IMR-90 (cell line): ENCODE measurements around the gene VIPR2. TPM values are rescaled to one million over a fixed set of nuclear protein-coding genes. Genes with fewer than 3 reads are reported as not detected.
A peak's percentile ranks its signal among the peaks of the same experiment; 100 is the strongest.

ENCODE experiments used
- ATAC-seq: fragments of 200-7000 bp; cut with Tn5 transposase; 2 replicates; pipeline ENCODE4 v1.9.1; 2020; ENCODE audit warnings: low read depth, mild to moderate bottlenecking, moderate library complexity
- BruUV-seq: library from RNA; stranded (reverse); fragments of 400-500 nt; replicated peaks from 2 replicates; lab custom pipeline; 2021; lab: Mats Ljungman, UMichigan
- CTCF ChIA-PET: fragments of 300-600 bp; formaldehyde crosslinking; extraction: SDS; loops from one replicate; lab custom pipeline; 2021; ENCODE audit warnings: antibody characterized with exemption; lab: Yijun Ruan, JAX
- POLR2A ChIA-PET: fragments of 300-600 bp; sonication (Branson Sonifier 250); formaldehyde crosslinking; loops from one replicate; lab custom pipeline; 2022; ENCODE audit warnings: antibody characterized with exemption; ENCODE audit not compliant: unreplicated experiment; lab: Charles Lee
- DNase-seq: peaks from one replicate; pipeline ENCODE4 v3.0.0; 2013
- H2AFZ ChIP-seq: replicated peaks from 2 replicates; pipeline ENCODE3; 2013; ENCODE audit warnings: low read length, mild to moderate bottlenecking; ENCODE audit not compliant: poor library complexity
- H2AK5ac ChIP-seq: 2 replicates; pipeline ENCODE4 v1.6.1; 2013; ENCODE audit warnings: low read depth, low read length, inconsistent platforms
- H2AK9ac ChIP-seq: replicated peaks from 2 replicates; pipeline ENCODE3; 2013; ENCODE audit warnings: mild to moderate bottlenecking, low read depth, low read length, moderate library complexity; ENCODE audit not compliant: poor library complexity
- H2BK120ac ChIP-seq: 2 replicates; pipeline ENCODE4 v1.6.1; 2013; ENCODE audit warnings: low read depth, low read length, inconsistent platforms
- H2BK15ac ChIP-seq: 3 replicates; pipeline ENCODE4 v1.6.1; 2013; ENCODE audit warnings: low read depth, low read length, inconsistent platforms
- H2BK20ac ChIP-seq: 2 replicates; pipeline ENCODE4 v1.6.1; 2013; ENCODE audit warnings: low read depth, mild to moderate bottlenecking, inconsistent platforms, low read length, moderate library complexity
- H2BK5ac ChIP-seq: 2 replicates; pipeline ENCODE4 v1.6.1; 2013; ENCODE audit warnings: mild to moderate bottlenecking, low read depth, low read length, inconsistent platforms; ENCODE audit not compliant: poor library complexity, severe bottlenecking
- H3K14ac ChIP-seq: replicated peaks from 2 replicates; pipeline ENCODE4 v1.6.1; 2013; ENCODE audit warnings: low read depth, low read length, inconsistent platforms
- H3K18ac ChIP-seq: 2 replicates; pipeline ENCODE4 v1.6.1; 2013; ENCODE audit warnings: low read depth, low read length, control low read depth
- H3K23ac ChIP-seq: 2 replicates; pipeline ENCODE4 v1.6.1; 2013; ENCODE audit warnings: low read depth, low read length, inconsistent platforms
- H3K27ac ChIP-seq: 2 replicates; pipeline ENCODE4 v1.5.1; 2013; ENCODE audit warnings: mild to moderate bottlenecking, control low read depth, low read length; ENCODE audit not compliant: insufficient read depth
- H3K27me3 ChIP-seq: 2 replicates; pipeline ENCODE4 v1.6.1; 2013; ENCODE audit warnings: low read length; ENCODE audit not compliant: control insufficient read depth, insufficient read depth
- H3K36me3 ChIP-seq: 2 replicates; pipeline ENCODE4 v1.6.1; 2013; ENCODE audit warnings: low read length, mixed read lengths; ENCODE audit not compliant: control insufficient read depth, insufficient read depth
- H3K4ac ChIP-seq: 2 replicates; pipeline ENCODE4 v1.6.1; 2013; ENCODE audit warnings: low read depth, low read length, inconsistent platforms
- H3K4me1 ChIP-seq: 2 replicates; pipeline ENCODE4 v1.6.1; 2013; ENCODE audit warnings: low read length, mixed read lengths; ENCODE audit not compliant: control insufficient read depth, insufficient read depth
- H3K4me2 ChIP-seq: 2 replicates; pipeline ENCODE4 v1.6.1; 2013; ENCODE audit warnings: low read depth, mild to moderate bottlenecking, control low read depth, low read length, moderate library complexity
- H3K4me3 ChIP-seq: 2 replicates; pipeline ENCODE4 v1.5.1; 2013; ENCODE audit warnings: low read depth, mild to moderate bottlenecking, control low read depth, low read length, moderate library complexity; ENCODE audit not compliant: insufficient read depth
- H3K56ac ChIP-seq: 2 replicates; pipeline ENCODE4 v1.6.1; 2013; ENCODE audit warnings: low read length, inconsistent platforms; ENCODE audit not compliant: insufficient read depth; ENCODE audit errors: extremely low read depth
- H3K79me1 ChIP-seq, 2 experiments: 2 replicates each; pipeline ENCODE4 v1.6.1; 2013; ENCODE audit warnings: low read length in 2 of 2, inconsistent platforms in 1 of 2, low read depth in 1 of 2
- H3K9ac ChIP-seq: 2 replicates; pipeline ENCODE4 v1.6.1; 2013; ENCODE audit warnings: low read depth, low read length, control low read depth
- H3K9me1 ChIP-seq: 2 replicates; pipeline ENCODE4 v1.6.1; 2013; ENCODE audit warnings: low read length, inconsistent platforms; ENCODE audit not compliant: insufficient read depth
- H3K9me3 ChIP-seq: 2 replicates; pipeline ENCODE4 v1.6.1; 2013; ENCODE audit warnings: low read length; ENCODE audit not compliant: control insufficient read depth, insufficient read depth
- H4K20me1 ChIP-seq: 2 replicates; pipeline ENCODE4 v1.6.1; 2013; ENCODE audit warnings: low read length, inconsistent platforms; ENCODE audit not compliant: insufficient read depth
- H4K5ac ChIP-seq: 2 replicates; pipeline ENCODE4 v1.6.1; 2013; ENCODE audit warnings: mild to moderate bottlenecking, low read depth, low read length, control low read depth
- H4K8ac ChIP-seq, 2 experiments: 2 replicates each; pipeline ENCODE4 v1.6.1; 2013; ENCODE audit warnings: low read depth in 2 of 2, low read length in 2 of 2, control low read depth in 1 of 2, inconsistent platforms in 1 of 2
- H4K91ac ChIP-seq: 2 replicates; pipeline ENCODE4 v1.6.1; 2013; ENCODE audit warnings: low read depth, low read length, inconsistent platforms; ENCODE audit not compliant: insufficient read depth
- BHLHE40 ChIP-seq: fragments of 150-350 bp; IDR thresholded peaks from 2 replicates; pipeline ENCODE4 v1.6.1; 2016; ENCODE audit warnings: mild to moderate bottlenecking, low read depth, low read length
- CEBPB ChIP-seq: IDR thresholded peaks from 2 replicates; pipeline ENCODE4 v1.6.1; 2012; ENCODE audit warnings: low read depth, low read length, improper control_type of control experiment
- CHD1 ChIP-seq: IDR thresholded peaks from 2 replicates; pipeline ENCODE4 v1.6.1; 2012; ENCODE audit warnings: low read depth, low read length, improper control_type of control experiment
- ELK1 ChIP-seq: fragments of 150-350 bp; IDR thresholded peaks from 2 replicates; pipeline ENCODE4 v1.6.1; 2016; ENCODE audit warnings: low read depth, mild to moderate bottlenecking, low read length, moderate library complexity, borderline replicate concordance
- FOS ChIP-seq: fragments of 150-350 bp; IDR thresholded peaks from 2 replicates; pipeline ENCODE4 v1.6.1; 2016; ENCODE audit warnings: low read depth, low read length
- MAFK ChIP-seq: IDR thresholded peaks from 2 replicates; pipeline ENCODE4 v1.6.1; 2012; ENCODE audit warnings: low read depth, low read length, improper control_type of control experiment
- MAZ ChIP-seq: IDR thresholded peaks from 2 replicates; pipeline ENCODE4 v1.6.1; 2012; ENCODE audit warnings: low read depth, mild to moderate bottlenecking, low read length, improper control_type of control experiment, moderate library complexity, borderline replicate concordance
- MXI1 ChIP-seq: IDR thresholded peaks from 2 replicates; pipeline ENCODE4 v1.6.1; 2012; ENCODE audit warnings: low read depth, mild to moderate bottlenecking, low read length, moderate library complexity, borderline replicate concordance
- NFE2L2 ChIP-seq: fragments of 150-350 bp; IDR thresholded peaks from 2 replicates; pipeline ENCODE4 v1.6.1; 2016; ENCODE audit warnings: low read depth, mild to moderate bottlenecking, low read length
- POLR2A ChIP-seq: IDR thresholded peaks from 2 replicates; pipeline ENCODE4 v1.6.1; 2012; ENCODE audit warnings: mild to moderate bottlenecking, low read depth, low read length
- RAD21 ChIP-seq: IDR thresholded peaks from 2 replicates; pipeline ENCODE4 v1.6.1; 2012; ENCODE audit warnings: low read length, improper control_type of control experiment
- RCOR1 ChIP-seq: IDR thresholded peaks from 2 replicates; pipeline ENCODE4 v1.6.1; 2012; ENCODE audit warnings: mild to moderate bottlenecking, low read length, improper control_type of control experiment; ENCODE audit not compliant: insufficient replicate concordance
- RFX5 ChIP-seq: IDR thresholded peaks from 2 replicates; pipeline ENCODE4 v1.8.0; 2012; ENCODE audit warnings: low read depth, mild to moderate bottlenecking, low read length, moderate library complexity
- WGBS, 2 experiments: methylation state at CpG; one replicate each; pipeline versions ENCODE4 v1.1.5 to v1.1.7; 2013; ENCODE audit warnings: missing lambda C conversion rate in 2 of 2; ENCODE audit not compliant: insufficient read length in 1 of 2; ENCODE audit errors: extremely low coverage in 2 of 2; 5-methylcytosine and 5-hydroxymethylcytosine counted together
- dilution Hi-C: fragments of 300-500 bp; cut with HindIII; formaldehyde crosslinking; loops from one replicate; pipeline ENCODE4 v1.14.3; 2018; ENCODE audit warnings: low sequenced_read_pairs; ENCODE audit not compliant: unreplicated experiment
- in situ Hi-C: fragments of 300-500 bp; cut with MboI; formaldehyde crosslinking; loops from 3 replicates; pipeline ENCODE4 v1.14.3; 2019; ENCODE audit warnings: low sequenced_read_pairs, inconsistent platforms, mixed read lengths
- intact Hi-C: fragments of 100-400 bp; cut with micrococcal nuclease; formaldehyde crosslinking; loops from 2 replicates; pipeline ENCODE4 v1.10.0; 2022
- polyA plus RNA-seq, 3 experiments: library from polyadenylated mRNA; depleted of rRNA; stranded (reverse); fragments of >200 nt; gene quantifications; 2 replicates each; pipeline ENCODE4 v1.2.3, GENCODE V29; 2012; ENCODE audit warnings: low replicate concordance in 1 of 3
- total RNA-seq: library from RNA; depleted of rRNA; stranded (reverse); fragments of >200 nt; gene quantifications from 2 replicates; pipeline ENCODE4 v1.2.3, GENCODE V29; 2012
- TF ChIP-seq, protein P1 (sequence below): conservative IDR thresholded peaks from 2 replicates; pipeline ENCODE4 v1.5.1; 2012; ENCODE audit warnings: mild to moderate bottlenecking, low read depth, low read length, improper control_type of control experiment
- TF ChIP-seq, protein P2 (sequence below): fragments of 150-350 bp; IDR thresholded peaks from 2 replicates; pipeline ENCODE4 v1.6.1; 2017; ENCODE audit warnings: mild to moderate bottlenecking, antibody characterized with exemption, low read length, low read depth

VIPR2 gene
- total and polyA plus RNA-seq, 2 of the 4 experiments (the other 2 are of a cell fraction) = not detected

- no peaks in the 10 kb centered on the region for H3K4me1 ChIP-seq
- H3K4me3 ChIP-seq = no peak overlapping the region
- no peak overlapping the region for H3K4ac ChIP-seq
- H3K14ac ChIP-seq = no peak overlapping the region
- no peak overlapping the region for H2AK9ac ChIP-seq
- peaks cover 63% of the 10 kb centered on the region for H3K9me3 ChIP-seq
- H2BK120ac ChIP-seq = no peak overlapping the region
- ChIA-PET CTCF (no interaction called here), POLR2A (no interaction called here)
- H2BK20ac ChIP-seq = no peak overlapping the region
- DNase-seq (no peak), ATAC-seq (peak; percentile 63; the same call in 1 of the 2 replicates)
- BruUV-seq = no TSS peak
- H4K5ac ChIP-seq = no peak overlapping the region
- H3K4me2 ChIP-seq = no peak overlapping the region
- H2BK5ac ChIP-seq = no peak overlapping the region
- H3K9me1 ChIP-seq = no peaks in the 10 kb centered on the region
- H3K23ac ChIP-seq = no peak overlapping the region
- H3K27ac ChIP-seq = no peak overlapping the region; the same call in 1 of the 2 replicates
- H3K9ac ChIP-seq = no peak overlapping the region
- H2AFZ ChIP-seq = no peak overlapping the region
- dilution Hi-C loops (no loop called here), in situ Hi-C loops (no loop called here), intact Hi-C loops (no loop called here)
- H2AK5ac ChIP-seq = no peak overlapping the region
- no peaks in the 10 kb centered on the region for H3K27me3 ChIP-seq
- no peak overlapping the region for H4K91ac ChIP-seq
- H2BK15ac ChIP-seq = no peak overlapping the region
- 32% methylated on average over 9 of the region's 22 CpGs; no CpG with 5 or more reads in 1 of the 2 experiments for WGBS, 2 experiments
- no peaks in the 10 kb centered on the region for H3K79me1 ChIP-seq
- H3K56ac ChIP-seq = no peak overlapping the region
- H4K20me1 ChIP-seq = no peaks in the 10 kb centered on the region
- H3K18ac ChIP-seq = no peak overlapping the region
- no peaks in the 10 kb centered on the region for H3K36me3 ChIP-seq
- H4K8ac ChIP-seq = no peak overlapping the region
- TF ChIP-seq MAZ (no peak), ELK1 (no peak), RCOR1 (no peak), MAFK (no peak), CHD1 (no peak), POLR2A (no peak), FOS (no peak), RFX5 (no peak), CEBPB (no peak), NFE2L2 (no peak), MXI1 (no peak), BHLHE40 (no peak), RAD21 (no peak)
- TF ChIP-seq, protein P1, sequence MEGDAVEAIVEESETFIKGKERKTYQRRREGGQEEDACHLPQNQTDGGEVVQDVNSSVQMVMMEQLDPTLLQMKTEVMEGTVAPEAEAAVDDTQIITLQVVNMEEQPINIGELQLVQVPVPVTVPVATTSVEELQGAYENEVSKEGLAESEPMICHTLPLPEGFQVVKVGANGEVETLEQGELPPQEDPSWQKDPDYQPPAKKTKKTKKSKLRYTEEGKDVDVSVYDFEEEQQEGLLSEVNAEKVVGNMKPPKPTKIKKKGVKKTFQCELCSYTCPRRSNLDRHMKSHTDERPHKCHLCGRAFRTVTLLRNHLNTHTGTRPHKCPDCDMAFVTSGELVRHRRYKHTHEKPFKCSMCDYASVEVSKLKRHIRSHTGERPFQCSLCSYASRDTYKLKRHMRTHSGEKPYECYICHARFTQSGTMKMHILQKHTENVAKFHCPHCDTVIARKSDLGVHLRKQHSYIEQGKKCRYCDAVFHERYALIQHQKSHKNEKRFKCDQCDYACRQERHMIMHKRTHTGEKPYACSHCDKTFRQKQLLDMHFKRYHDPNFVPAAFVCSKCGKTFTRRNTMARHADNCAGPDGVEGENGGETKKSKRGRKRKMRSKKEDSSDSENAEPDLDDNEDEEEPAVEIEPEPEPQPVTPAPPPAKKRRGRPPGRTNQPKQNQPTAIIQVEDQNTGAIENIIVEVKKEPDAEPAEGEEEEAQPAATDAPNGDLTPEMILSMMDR = no peak
- TF ChIP-seq, protein P2, sequence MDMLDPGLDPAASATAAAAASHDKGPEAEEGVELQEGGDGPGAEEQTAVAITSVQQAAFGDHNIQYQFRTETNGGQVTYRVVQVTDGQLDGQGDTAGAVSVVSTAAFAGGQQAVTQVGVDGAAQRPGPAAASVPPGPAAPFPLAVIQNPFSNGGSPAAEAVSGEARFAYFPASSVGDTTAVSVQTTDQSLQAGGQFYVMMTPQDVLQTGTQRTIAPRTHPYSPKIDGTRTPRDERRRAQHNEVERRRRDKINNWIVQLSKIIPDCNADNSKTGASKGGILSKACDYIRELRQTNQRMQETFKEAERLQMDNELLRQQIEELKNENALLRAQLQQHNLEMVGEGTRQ = no peak
Measured at GRCh38 chr7:159098811-159099655, 45.6 kb downstream of the VIPR2 start.
